ENCODE results near the gene NTRK1. TPM values are rescaled to one million over a fixed set of nuclear protein-coding genes. Genes with fewer than 3 reads are reported as not detected.

The NTRK1 gene
- total and polyA plus RNA-seq, 8 donors, result 0.20 to 1.1 (median 0.49) TPM

- FAIRE-seq, result no peak
- intact Hi-C loops (cut with DNase I), result no loop called here
- H3K27me3 ChIP-seq, result no peaks in the 10 kb centered on the region
Measured at GRCh38 chr1:156881101-156881500, 20.4 kb downstream of the NTRK1 start.

GRCh38 chr1:156881663-156882062 is 21.0 kb downstream of the NTRK1 start:
- TF ChIP-seq CTCF (IDR thresholded peaks at IDR 0.05), result no peak
- intact Hi-C loops (cut with DNase I), result no loop called here
- H3K27me3 ChIP-seq, result no peaks in the 10 kb centered on the region
- no peaks in the 10 kb centered on the region for H3K9me3 ChIP-seq
- H3K27ac ChIP-seq, result no peak overlapping the region
- no peak overlapping the region for H3K4me3 ChIP-seq
- DNase-seq (no peak), ATAC-seq (no peak), FAIRE-seq (no peak)
- H3K4me1 ChIP-seq, result no peaks in the 10 kb centered on the region
- H3K36me3 ChIP-seq, result no peaks in the 10 kb centered on the region
- 74 to 79% methylated on average over 4 of the region's 4 CpGs for WGBS, 2 donors

More at GRCh38 chr1:156881101-156881500, 20.4 kb downstream of the NTRK1 start:
- 54 to 65% methylated on average over 10 of the region's 10 CpGs for WGBS, 2 donors
- no peaks in the 10 kb centered on the region for H3K9me3 ChIP-seq
- no peak for TF ChIP-seq CTCF (IDR thresholded peaks at IDR 0.05)
- ATAC-seq, result no peak
- H3K4me1 ChIP-seq, result no peaks in the 10 kb centered on the region
- no peaks in the 10 kb centered on the region for H3K36me3 ChIP-seq
- H3K27ac ChIP-seq, result no peak overlapping the region
- no peak for DNase-seq
- H3K4me3 ChIP-seq, result no peak overlapping the region

GRCh38 chr1:156882543-156882942 is 21.9 kb downstream of the NTRK1 start:
- no peak overlapping the region for H3K27ac ChIP-seq
- no peaks in the 10 kb centered on the region for H3K4me1 ChIP-seq
- 67 to 83% methylated on average over 3 of the region's 3 CpGs for WGBS, 2 donors
- no peaks in the 10 kb centered on the region for H3K36me3 ChIP-seq
- ATAC-seq (no peak), FAIRE-seq (no peak), DNase-seq (peak in 1 of 6 donors; percentile 23)
- no peaks in the 10 kb centered on the region for H3K27me3 ChIP-seq
- no peak overlapping the region for H3K4me3 ChIP-seq
- intact Hi-C loops (cut with DNase I), result no loop called here
- H3K9me3 ChIP-seq, result no peaks in the 10 kb centered on the region
- TF ChIP-seq CTCF (IDR thresholded peaks at IDR 0.05), result no peak

GRCh38 chr1:156883919-156884318 is 23.3 kb downstream of the NTRK1 start:
- TF ChIP-seq CTCF (IDR thresholded peaks at IDR 0.05), result no peak
- FAIRE-seq (no peak), ATAC-seq (no peak), DNase-seq (peak in 1 of 6 donors; percentile 24)
- WGBS, 2 donors, result 58 to 60% methylated on average over 7 of the region's 7 CpGs
- no peaks in the 10 kb centered on the region for H3K9me3 ChIP-seq
- no peak overlapping the region for H3K27ac ChIP-seq
- no peaks in the 10 kb centered on the region for H3K27me3 ChIP-seq
- no peak overlapping the region for H3K4me3 ChIP-seq
- no peaks in the 10 kb centered on the region for H3K36me3 ChIP-seq
- intact Hi-C loops (cut with DNase I), result no loop called here
- H3K4me1 ChIP-seq, result no peaks in the 10 kb centered on the region

GRCh38 chr1:156884560-156885184 is 24.0 kb downstream of the NTRK1 start:
- H3K27me3 ChIP-seq, result no peaks in the 10 kb centered on the region

More at GRCh38 chr1:156884560-156885184, 24.0 kb downstream of the NTRK1 start:
- Histone ChIP-seq H3K27ac (no peak overlapping the region), H3K9me3 (no peaks in the 10 kb centered on the region), H3K36me3 (no peaks in the 10 kb centered on the region), H3K4me3 (no peak overlapping the region), H3K4me1 (no peaks in the 10 kb centered on the region)
- WGBS, 2 donors, result 65 to 67% methylated on average over 9 to 10 of the region's 10 CpGs
- TF ChIP-seq CTCF (IDR thresholded peaks at IDR 0.05), result no peak
- FAIRE-seq (no peak), ATAC-seq (no peak), DNase-seq (peak in 1 of 6 donors; percentile 28)
- intact Hi-C loops (cut with DNase I), result no loop called here

Measured in pancreas (tissue), 10 donors.